HUES64 (cell line): ENCODE results near the gene CUBN.

Experiments used
- H3K27ac ChIP-seq: 2 replicates; pipeline ENCODE4 v1.7.0; 2013; ENCODE audit warnings: low read depth, low read length, inconsistent platforms
- H3K27me3 ChIP-seq: 2 replicates; pipeline ENCODE4 v1.6.1; 2013; ENCODE audit warnings: mild to moderate bottlenecking, low read length; ENCODE audit not compliant: insufficient read depth
- H3K36me3 ChIP-seq: 2 replicates; pipeline ENCODE4 v1.6.1; 2013; ENCODE audit warnings: mild to moderate bottlenecking, low read length; ENCODE audit not compliant: insufficient read depth
- H3K4me1 ChIP-seq: 2 replicates; pipeline ENCODE4 v1.6.1; 2013; ENCODE audit warnings: mild to moderate bottlenecking, low read length, moderate library complexity; ENCODE audit not compliant: insufficient read depth
- H3K4me3 ChIP-seq: 2 replicates; pipeline ENCODE4 v1.5.1; 2013; ENCODE audit warnings: mild to moderate bottlenecking, low read length, moderate library complexity
- H3K9ac ChIP-seq: 2 replicates; pipeline ENCODE4 v1.6.1; 2013; ENCODE audit warnings: mild to moderate bottlenecking, low read depth, low read length
- H3K9me3 ChIP-seq: 2 replicates; pipeline ENCODE4 v1.6.1; 2013; ENCODE audit warnings: low read depth, low read length; ENCODE audit not compliant: insufficient read depth
- WGBS: fragments of 150-250, 120-280 bp; methylation state at CpG from one replicate; pipeline ENCODE4 v1.1.7; 2013; ENCODE audit warnings: missing lambda C conversion rate; 5-methylcytosine and 5-hydroxymethylcytosine counted together

The CUBN gene

DNA sequence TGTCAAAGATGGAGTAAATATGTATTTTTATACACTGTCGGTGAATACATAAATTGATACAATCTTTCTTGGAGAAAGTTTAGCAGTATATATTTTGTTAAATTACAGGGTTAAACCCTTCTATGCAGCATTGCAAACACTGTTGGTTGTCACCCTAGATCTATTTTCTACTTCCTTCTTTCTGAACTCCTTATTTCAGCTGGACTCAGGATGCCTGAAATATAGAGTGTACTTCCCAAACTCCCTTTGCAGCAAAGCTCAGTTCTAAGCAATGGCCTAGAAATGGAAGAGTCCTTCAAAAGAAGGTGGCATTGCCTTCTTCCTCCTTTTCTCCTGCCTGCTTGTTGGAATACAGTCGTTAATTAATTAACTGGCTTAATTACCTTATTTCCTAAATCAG lies 20.6 kb downstream of the CUBN start:
- no peak overlapping the region for H3K4me3 ChIP-seq
- no peaks in the 10 kb centered on the region for H3K4me1 ChIP-seq
- 100% methylated on average over 1 of the region's 2 CpGs for WGBS
- H3K9me3 ChIP-seq = no peaks in the 10 kb centered on the region
- no peaks in the 10 kb centered on the region for H3K36me3 ChIP-seq
- no peak overlapping the region for H3K9ac ChIP-seq
- H3K27ac ChIP-seq = no peak overlapping the region
- H3K27me3 ChIP-seq = no peaks in the 10 kb centered on the region

DNA sequence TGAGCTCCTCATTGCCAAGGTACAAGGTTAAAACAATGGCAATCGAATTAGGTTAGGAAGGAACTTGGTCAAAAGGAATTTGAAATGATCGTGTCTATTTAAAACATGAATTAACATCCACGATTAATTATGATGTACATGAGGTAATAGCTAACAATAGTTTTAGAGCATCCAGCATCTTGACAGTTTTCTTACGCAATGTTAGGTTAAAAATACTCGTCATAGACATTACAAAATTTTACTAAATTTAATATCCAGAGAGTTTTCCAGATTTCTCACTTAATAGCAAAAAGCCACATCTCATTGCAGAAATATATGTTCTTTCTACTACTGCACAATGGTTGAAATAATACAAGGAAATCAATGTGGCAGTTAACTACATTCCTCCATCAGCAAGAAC lies 22.6 kb downstream of the CUBN start:
- Histone ChIP-seq H3K9ac (no peak overlapping the region), H3K9me3 (no peaks in the 10 kb centered on the region), H3K36me3 (no peaks in the 10 kb centered on the region), H3K27me3 (no peaks in the 10 kb centered on the region), H3K4me1 (no peaks in the 10 kb centered on the region), H3K27ac (no peak overlapping the region), H3K4me3 (no peak overlapping the region)
- WGBS = 94% methylated on average over 5 of the region's 5 CpGs

DNA sequence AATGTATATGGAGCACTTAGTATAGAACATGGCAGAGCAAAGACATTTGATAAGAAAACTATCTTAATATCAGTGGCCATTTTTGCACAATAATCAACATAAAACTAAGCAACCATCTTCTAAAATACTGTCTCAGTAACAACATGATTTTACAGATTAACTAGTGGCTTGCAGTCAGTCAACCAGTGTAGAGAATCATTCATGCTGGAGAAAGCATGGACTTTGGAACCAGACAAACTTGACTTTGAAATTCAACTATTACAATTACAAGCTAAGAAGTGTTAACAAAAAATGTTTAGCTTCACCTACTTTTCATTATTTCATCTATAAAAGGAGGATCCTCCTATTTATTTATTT lies 27.7 kb downstream of the CUBN start:
- H3K27me3 ChIP-seq = no peaks in the 10 kb centered on the region
- H3K27ac ChIP-seq = no peak overlapping the region
- H3K36me3 ChIP-seq = no peaks in the 10 kb centered on the region
- H3K4me3 ChIP-seq = no peak overlapping the region
- no peaks in the 10 kb centered on the region for H3K9me3 ChIP-seq
- no peak overlapping the region for H3K9ac ChIP-seq
- no peaks in the 10 kb centered on the region for H3K4me1 ChIP-seq

DNA sequence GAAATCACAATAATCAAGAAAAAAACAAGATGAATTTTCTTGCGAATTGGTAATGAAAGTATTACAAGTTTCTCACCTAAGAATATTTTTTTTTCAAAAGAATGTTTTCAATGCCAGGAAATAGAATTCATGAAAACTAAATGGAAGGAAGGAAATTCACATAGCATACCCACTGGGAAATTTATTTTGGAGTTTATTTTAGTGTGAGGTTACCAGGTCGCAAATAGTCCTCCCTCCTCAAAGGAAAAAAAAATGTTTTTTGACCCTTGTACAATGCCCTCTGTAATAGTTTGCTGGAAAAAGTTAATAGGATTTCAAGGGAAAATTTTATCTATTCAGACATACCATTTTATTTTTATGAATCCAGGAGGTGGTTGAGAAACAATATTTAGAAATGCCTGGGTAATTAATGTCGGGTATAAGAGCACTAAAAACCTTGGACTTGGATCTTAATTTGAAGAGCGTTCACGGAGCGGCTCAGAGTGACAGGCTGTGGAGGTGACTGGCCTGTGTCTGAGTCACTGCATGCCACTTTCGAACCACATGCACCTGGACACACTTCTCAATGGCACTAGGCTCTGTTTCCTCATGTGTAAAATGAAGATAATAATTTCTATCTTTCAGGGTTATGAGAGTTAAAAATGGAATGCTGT lies 28.2 kb downstream of the CUBN start:
- Histone ChIP-seq H3K9ac (no peak overlapping the region), H3K27ac (no peak overlapping the region), H3K9me3 (no peaks in the 10 kb centered on the region), H3K27me3 (no peaks in the 10 kb centered on the region), H3K4me1 (no peaks in the 10 kb centered on the region), H3K4me3 (no peak overlapping the region), H3K36me3 (no peaks in the 10 kb centered on the region)
- 96% methylated on average over 5 of the region's 7 CpGs for WGBS

DNA sequence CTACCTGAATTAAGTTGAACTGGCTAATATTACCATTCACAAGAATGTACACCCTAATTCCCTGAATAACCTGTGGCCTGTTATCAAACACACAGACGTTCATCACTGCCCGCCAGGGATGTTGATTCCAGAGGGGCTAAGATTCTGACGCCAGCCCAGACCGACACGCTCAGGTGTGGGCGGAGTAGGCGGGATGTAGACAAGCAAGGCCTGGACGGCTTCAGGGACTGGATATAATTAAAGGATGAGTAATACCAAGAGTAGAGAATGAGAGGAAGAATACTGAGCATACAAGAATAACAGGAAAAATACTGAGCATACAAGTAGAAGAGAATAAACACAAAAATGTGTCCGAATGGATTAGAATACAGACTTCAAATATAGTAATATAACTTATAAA lies 29.0 kb downstream of the CUBN start:
- no peak overlapping the region for H3K27ac ChIP-seq
- no peak overlapping the region for H3K4me3 ChIP-seq
- no peaks in the 10 kb centered on the region for H3K27me3 ChIP-seq
- H3K4me1 ChIP-seq = no peaks in the 10 kb centered on the region
- 94% methylated on average over 8 of the region's 9 CpGs for WGBS
- H3K9ac ChIP-seq = no peak overlapping the region
- H3K36me3 ChIP-seq = no peaks in the 10 kb centered on the region
- H3K9me3 ChIP-seq = no peaks in the 10 kb centered on the region

DNA sequence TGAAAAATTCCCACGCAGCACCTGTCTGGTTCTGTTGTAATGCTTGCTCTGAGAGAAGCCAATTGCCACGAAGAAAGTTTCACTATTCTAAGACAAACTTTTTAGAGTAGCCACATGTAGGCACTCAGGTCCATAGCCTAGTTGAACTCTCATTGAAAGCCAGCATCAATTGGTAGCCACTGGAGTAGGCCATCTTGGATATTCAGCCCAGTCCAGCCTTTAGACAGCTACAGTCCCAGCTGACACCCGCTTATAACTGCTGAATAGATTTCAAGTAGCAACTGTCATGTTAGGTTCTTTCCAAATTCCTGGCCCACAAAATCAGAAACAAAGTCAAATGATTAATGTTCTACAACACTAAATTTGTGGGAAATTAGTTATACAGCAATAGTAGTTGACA lies 31.6 kb downstream of the CUBN start:
- H3K36me3 ChIP-seq = no peaks in the 10 kb centered on the region
- no peak overlapping the region for H3K4me3 ChIP-seq
- H3K27me3 ChIP-seq = no peaks in the 10 kb centered on the region
- WGBS = 98% methylated on average over 3 of the region's 3 CpGs
- H3K27ac ChIP-seq = no peak overlapping the region
- no peaks in the 10 kb centered on the region for H3K4me1 ChIP-seq
- H3K9me3 ChIP-seq = peaks cover 8% of the 10 kb centered on the region; the same call in 1 of the 2 replicates
- no peak overlapping the region for H3K9ac ChIP-seq

DNA sequence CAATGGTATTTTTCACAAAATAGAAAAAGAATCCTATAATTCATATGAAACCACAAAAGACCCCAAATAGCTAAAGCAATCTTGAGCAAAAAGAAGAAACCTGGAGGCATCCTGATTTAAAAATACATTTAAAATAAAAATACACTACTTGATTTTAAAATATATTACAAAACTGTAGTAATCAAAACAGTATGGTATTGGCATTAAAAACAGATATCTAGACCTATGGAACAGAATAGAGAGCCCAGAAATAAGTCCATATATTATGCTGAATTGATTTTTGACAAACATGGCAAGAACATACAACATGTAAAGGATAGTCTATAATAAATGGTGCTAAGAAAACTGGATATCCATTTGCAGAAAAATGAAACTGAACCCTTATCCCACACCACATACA lies 34.8 kb downstream of the CUBN start:
- Histone ChIP-seq H3K4me3 (no peak overlapping the region), H3K36me3 (no peaks in the 10 kb centered on the region), H3K4me1 (no peaks in the 10 kb centered on the region), H3K27ac (no peak overlapping the region), H3K9ac (no peak overlapping the region), H3K9me3 (peaks cover 8% of the 10 kb centered on the region; the same call in 1 of the 2 replicates), H3K27me3 (no peaks in the 10 kb centered on the region)

DNA sequence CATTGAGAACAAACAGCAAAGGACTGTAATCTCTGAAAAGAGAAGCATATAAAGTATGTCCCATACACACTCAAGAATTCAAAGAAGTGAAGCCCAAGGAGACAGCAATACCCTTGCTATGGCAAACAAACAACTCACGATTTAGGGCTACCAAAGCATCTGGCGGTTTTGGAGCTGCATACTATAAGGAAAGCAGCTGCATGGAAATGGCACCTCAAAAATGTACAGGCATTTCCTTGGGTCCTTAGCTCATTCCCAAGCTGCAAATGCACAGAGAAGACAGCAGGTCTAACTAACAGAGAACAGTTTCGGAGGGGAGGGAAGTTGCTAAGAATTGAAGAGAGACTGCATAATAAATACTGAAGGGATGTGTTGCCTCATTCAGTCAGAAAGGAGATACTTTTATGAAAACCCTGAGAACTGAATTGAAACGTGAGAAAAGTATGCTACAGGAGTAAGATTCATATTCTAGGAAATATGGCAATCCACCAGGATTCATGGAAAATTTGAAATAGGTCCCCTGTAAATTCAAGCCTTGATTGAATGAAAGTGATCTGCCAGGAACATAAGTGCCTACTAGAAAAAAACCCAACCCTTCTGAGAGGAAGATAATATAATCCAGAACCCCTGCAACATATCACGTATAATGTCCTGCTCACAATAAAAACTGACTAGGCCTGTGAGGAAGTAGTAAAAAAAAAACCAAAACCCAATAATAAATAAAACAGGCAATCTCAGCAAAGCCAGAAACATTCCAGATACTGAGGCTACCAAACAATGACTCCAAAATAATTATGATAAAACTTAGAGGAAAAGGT lies 36.4 kb downstream of the CUBN start:
- Histone ChIP-seq H3K9me3 (peaks cover 8% of the 10 kb centered on the region; the same call in 1 of the 2 replicates), H3K4me1 (no peaks in the 10 kb centered on the region), H3K9ac (no peak overlapping the region), H3K4me3 (no peak overlapping the region), H3K36me3 (no peaks in the 10 kb centered on the region), H3K27me3 (no peaks in the 10 kb centered on the region), H3K27ac (no peak overlapping the region)
- WGBS = 82% methylated on average over 4 of the region's 5 CpGs

DNA sequence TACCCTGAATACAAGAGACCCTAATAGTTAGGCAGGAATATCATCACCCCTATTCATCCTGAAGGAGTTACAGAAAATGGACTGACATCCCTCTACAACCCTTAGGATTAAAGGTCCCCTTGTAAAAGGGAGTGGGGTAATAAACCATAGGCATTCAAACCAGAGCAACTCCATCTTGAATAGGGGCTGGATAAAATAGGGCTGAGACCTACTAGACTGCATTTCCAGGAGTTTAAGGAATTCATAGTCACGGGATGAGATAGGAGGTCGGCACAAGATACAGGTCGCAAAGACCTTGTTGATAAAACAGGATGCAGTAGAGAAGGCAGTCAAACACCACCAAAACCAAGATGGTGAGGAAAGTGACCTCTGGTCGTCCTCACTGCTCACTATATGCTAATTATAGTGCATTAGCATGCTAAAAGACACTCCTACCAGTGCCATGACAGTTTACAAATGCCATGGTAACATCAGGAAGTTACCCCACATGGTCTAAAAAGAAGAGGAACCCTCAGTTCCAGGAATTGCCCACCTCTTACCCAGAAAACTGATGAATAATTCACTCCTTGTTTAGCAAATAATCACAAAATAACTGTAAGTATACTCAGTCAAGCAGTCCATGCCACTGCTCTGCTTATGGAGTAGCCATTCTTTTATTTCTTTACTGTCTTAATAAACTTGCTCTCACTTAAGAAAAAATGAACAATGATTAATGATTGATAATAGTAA lies 37.2 kb downstream of the CUBN start:
- Histone ChIP-seq H3K27ac (no peak overlapping the region), H3K4me1 (no peaks in the 10 kb centered on the region), H3K9ac (no peak overlapping the region), H3K9me3 (peaks cover 8% of the 10 kb centered on the region; the same call in 1 of the 2 replicates), H3K4me3 (no peak overlapping the region), H3K27me3 (no peaks in the 10 kb centered on the region), H3K36me3 (no peaks in the 10 kb centered on the region)
- WGBS = 80% methylated on average over 4 of the region's 4 CpGs

DNA sequence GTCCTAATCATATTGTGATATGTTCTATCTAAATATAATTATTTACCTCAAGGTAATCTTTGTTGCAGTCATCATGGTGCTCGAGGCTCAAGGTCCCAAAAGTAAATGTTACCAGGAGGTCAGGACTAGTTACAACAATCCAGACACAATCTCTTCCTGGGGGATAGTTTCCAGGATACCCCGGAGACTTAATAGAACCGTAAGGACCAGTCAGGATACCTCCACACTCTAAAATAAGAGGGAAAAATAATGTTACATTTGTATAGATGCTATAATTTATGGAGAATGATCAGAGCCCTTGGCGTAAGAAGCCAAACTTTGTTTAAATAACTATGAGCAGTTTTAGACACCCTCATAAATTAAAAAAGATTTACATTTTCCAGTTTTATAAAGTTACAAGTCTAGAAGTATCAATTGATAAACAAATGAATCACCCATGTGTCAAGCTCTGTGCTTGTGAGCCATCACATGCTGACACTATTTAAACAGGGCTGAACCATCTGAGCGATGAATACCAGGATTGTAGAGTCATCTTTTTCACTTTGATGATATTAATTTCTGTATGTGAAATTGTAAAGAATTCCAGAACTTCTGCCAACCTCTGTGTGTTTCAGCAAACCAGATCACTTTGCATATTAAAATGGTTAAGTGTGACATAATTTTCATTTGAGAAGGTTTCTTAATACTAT lies 41.3 kb downstream of the CUBN start:
- no peaks in the 10 kb centered on the region for H3K27me3 ChIP-seq
- H3K27ac ChIP-seq = no peak overlapping the region
- no peaks in the 10 kb centered on the region for H3K9me3 ChIP-seq
- no peaks in the 10 kb centered on the region for H3K4me1 ChIP-seq
- no peak overlapping the region for H3K4me3 ChIP-seq
- 100% methylated on average over 2 of the region's 5 CpGs for WGBS
- no peaks in the 10 kb centered on the region for H3K36me3 ChIP-seq
- no peak overlapping the region for H3K9ac ChIP-seq

DNA sequence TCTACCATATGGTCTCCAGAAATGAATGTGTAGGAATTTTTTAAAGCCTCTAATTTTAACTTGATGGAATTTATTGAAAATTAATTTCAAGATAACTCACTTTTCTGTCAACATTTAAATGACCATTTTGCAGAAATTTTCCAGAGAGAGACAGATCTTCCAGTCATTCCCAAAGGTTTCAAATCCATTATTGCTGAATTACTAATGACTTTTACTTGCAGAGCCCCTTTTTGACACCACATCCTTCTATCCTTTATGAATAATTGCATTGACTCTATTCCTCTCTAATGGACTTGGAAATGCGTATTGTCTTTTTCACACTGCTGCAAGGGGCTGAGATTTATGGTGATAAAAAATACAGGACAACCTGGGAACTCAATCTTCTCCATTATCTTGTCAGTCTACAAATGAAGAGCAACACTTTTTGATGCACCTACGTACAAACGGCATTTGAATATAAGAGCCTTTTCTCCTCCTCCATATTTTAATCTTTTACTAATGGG lies 42.7 kb downstream of the CUBN start:
- no peak overlapping the region for H3K9ac ChIP-seq
- no peaks in the 10 kb centered on the region for H3K27me3 ChIP-seq
- H3K9me3 ChIP-seq = no peaks in the 10 kb centered on the region
- H3K4me1 ChIP-seq = no peaks in the 10 kb centered on the region
- H3K27ac ChIP-seq = no peak overlapping the region
- WGBS = 94% methylated on average over 2 of the region's 3 CpGs
- H3K4me3 ChIP-seq = no peak overlapping the region
- H3K36me3 ChIP-seq = no peaks in the 10 kb centered on the region
